ENCODE measurements around the gene MED8. TPM values are rescaled to one million over a fixed set of nuclear protein-coding genes. Genes with fewer than 3 reads are reported as not detected.

MED8 gene
- total and polyA plus RNA-seq, 9 of the 15 experiments (the other 6 are each of a cell fraction or from before 2014, with no cell fraction given), result 23.0 to 120 (median 56.4) TPM

GRCh38 chr1:43367904-43368645, 21.5 kb downstream of the MED8 start, which contains the start of gene ELOVL1 (continued):
- TF ChIP-seq E2F4 (CRISPR knock-in tag; IDR thresholded peaks at IDR 0.05; ENCODE audit: low read depth) (0 out of 2 replicates have a peak, but pooled peaks have one; percentile 31), CSDE1 (IDR thresholded peaks at IDR 0.05) (no peak), ZFP1 (CRISPR knock-in tag; IDR thresholded peaks at IDR 0.05) (no peak), ZNF785 (CRISPR knock-in tag; IDR thresholded peaks at IDR 0.05) (no peak), HDAC2 (IDR thresholded peaks at IDR 0.05) (peak; percentile 80; the same call in 1 of the 2 replicates), TSHZ1 (CRISPR knock-in tag; IDR thresholded peaks at IDR 0.05) (no peak), ZNF766 (CRISPR knock-in tag; conservative IDR thresholded peaks at IDR 0.05) (peak; percentile 48; the same call in 1 of the 2 replicates), ARID4B (CRISPR knock-in tag; IDR thresholded peaks at IDR 0.05) (peak; percentile 93), ZBTB9 (CRISPR knock-in tag; IDR thresholded peaks at IDR 0.05) (peak; percentile 85), KDM5B (IDR thresholded peaks at IDR 0.05; ENCODE audit: insufficient replicate concordance, low read depth, low read length) (peak; percentile 86), PATZ1 (CRISPR knock-in tag; IDR thresholded peaks at IDR 0.05; ENCODE audit: borderline replicate concordance) (no peak), NFATC3 (IDR thresholded peaks at IDR 0.05) (no peak)
